ENCODE data around the gene TMEM183A.

DNA sequence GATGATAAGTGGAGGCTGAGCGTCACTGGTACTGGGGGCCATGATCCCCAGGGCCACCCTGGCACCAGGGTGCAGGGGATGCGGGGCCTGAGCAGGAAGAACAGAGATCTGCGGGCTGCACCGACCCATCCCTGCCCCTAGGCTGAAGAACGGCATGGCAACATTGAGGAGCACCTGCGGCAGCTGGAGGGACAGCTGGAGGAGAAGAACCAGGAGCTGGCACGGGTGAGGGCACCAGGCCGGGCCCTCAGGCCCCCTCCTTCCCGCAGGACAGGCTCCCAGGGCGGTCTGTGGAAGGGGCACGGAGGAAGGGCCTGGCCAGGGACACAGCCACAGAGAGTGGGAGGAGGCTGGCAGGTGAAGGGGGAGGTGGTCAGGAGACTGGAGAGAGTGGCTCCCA lies 40.9 kb downstream of the TMEM183A start:
- TF ChIP-seq TOE1 (IDR thresholded peaks at IDR 0.05; ENCODE audit: borderline replicate concordance), result no peak
- TF ChIP-seq TOE1 (CRISPR knock-in tag; IDR thresholded peaks at IDR 0.05; ENCODE audit: borderline replicate concordance, low read depth), result no peak
- TF ChIP-seq BRCA1 (IDR thresholded peaks at IDR 0.05), result no peak
- no peak for TF ChIP-seq BRCA1 (CRISPR knock-in tag; IDR thresholded peaks at IDR 0.05)
- TF ChIP-seq, protein P1, sequence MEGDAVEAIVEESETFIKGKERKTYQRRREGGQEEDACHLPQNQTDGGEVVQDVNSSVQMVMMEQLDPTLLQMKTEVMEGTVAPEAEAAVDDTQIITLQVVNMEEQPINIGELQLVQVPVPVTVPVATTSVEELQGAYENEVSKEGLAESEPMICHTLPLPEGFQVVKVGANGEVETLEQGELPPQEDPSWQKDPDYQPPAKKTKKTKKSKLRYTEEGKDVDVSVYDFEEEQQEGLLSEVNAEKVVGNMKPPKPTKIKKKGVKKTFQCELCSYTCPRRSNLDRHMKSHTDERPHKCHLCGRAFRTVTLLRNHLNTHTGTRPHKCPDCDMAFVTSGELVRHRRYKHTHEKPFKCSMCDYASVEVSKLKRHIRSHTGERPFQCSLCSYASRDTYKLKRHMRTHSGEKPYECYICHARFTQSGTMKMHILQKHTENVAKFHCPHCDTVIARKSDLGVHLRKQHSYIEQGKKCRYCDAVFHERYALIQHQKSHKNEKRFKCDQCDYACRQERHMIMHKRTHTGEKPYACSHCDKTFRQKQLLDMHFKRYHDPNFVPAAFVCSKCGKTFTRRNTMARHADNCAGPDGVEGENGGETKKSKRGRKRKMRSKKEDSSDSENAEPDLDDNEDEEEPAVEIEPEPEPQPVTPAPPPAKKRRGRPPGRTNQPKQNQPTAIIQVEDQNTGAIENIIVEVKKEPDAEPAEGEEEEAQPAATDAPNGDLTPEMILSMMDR (IDR thresholded peaks at IDR 0.05 in 2 of 3, conservative IDR thresholded peaks at IDR 0.05 in 1 of 3; ENCODE audit: insufficient read depth in 2 of 3, low read depth in 1 of 3, low read length in 3 of 3), result no peak
- TF ChIP-seq CBFB (CRISPR knock-in tag; IDR thresholded peaks at IDR 0.05), result no peak
- TF ChIP-seq, protein P2, sequence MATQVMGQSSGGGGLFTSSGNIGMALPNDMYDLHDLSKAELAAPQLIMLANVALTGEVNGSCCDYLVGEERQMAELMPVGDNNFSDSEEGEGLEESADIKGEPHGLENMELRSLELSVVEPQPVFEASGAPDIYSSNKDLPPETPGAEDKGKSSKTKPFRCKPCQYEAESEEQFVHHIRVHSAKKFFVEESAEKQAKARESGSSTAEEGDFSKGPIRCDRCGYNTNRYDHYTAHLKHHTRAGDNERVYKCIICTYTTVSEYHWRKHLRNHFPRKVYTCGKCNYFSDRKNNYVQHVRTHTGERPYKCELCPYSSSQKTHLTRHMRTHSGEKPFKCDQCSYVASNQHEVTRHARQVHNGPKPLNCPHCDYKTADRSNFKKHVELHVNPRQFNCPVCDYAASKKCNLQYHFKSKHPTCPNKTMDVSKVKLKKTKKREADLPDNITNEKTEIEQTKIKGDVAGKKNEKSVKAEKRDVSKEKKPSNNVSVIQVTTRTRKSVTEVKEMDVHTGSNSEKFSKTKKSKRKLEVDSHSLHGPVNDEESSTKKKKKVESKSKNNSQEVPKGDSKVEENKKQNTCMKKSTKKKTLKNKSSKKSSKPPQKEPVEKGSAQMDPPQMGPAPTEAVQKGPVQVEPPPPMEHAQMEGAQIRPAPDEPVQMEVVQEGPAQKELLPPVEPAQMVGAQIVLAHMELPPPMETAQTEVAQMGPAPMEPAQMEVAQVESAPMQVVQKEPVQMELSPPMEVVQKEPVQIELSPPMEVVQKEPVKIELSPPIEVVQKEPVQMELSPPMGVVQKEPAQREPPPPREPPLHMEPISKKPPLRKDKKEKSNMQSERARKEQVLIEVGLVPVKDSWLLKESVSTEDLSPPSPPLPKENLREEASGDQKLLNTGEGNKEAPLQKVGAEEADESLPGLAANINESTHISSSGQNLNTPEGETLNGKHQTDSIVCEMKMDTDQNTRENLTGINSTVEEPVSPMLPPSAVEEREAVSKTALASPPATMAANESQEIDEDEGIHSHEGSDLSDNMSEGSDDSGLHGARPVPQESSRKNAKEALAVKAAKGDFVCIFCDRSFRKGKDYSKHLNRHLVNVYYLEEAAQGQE (IDR thresholded peaks at IDR 0.05; ENCODE audit: borderline replicate concordance), result no peak
- TF ChIP-seq, protein P2 (CRISPR knock-in tag; IDR thresholded peaks at IDR 0.05; ENCODE audit: low read depth), result no peak
- TF ChIP-seq CBX2 (IDR thresholded peaks at IDR 0.05; ENCODE audit: insufficient read depth, low read length, poor library complexity, severe bottlenecking), result no peak
- no peak for TF ChIP-seq TBP (optimal IDR thresholded peaks at IDR 0.05; ENCODE audit: low read depth, low read length)
- TF ChIP-seq PHF8 (IDR thresholded peaks at IDR 0.05; ENCODE audit: borderline replicate concordance, low read length), result no peak
- TF ChIP-seq KDM1A (IDR thresholded peaks at IDR 0.05), result no peak
- TF ChIP-seq, protein P3, sequence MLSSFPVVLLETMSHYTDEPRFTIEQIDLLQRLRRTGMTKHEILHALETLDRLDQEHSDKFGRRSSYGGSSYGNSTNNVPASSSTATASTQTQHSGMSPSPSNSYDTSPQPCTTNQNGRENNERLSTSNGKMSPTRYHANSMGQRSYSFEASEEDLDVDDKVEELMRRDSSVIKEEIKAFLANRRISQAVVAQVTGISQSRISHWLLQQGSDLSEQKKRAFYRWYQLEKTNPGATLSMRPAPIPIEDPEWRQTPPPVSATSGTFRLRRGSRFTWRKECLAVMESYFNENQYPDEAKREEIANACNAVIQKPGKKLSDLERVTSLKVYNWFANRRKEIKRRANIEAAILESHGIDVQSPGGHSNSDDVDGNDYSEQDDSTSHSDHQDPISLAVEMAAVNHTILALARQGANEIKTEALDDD (IDR thresholded peaks at IDR 0.05), result no peak
- no peak for TF ChIP-seq NFATC3 (IDR thresholded peaks at IDR 0.05)
- no peak for TF ChIP-seq FOXA1 (IDR thresholded peaks at IDR 0.05; ENCODE audit: borderline replicate concordance)
- TF ChIP-seq RFX7 (CRISPR knock-in tag; IDR thresholded peaks at IDR 0.05), result no peak
